ENCODE results near the gene GAGE12H. TPM values are rescaled to one million over a fixed set of nuclear protein-coding genes. Genes with fewer than 3 reads are reported as not detected.
"Not testable (repeated sequence)": the region's sequence is repeated elsewhere in the genome, so short reads cannot be mapped to it uniquely, and the experiment has no call there.

The GAGE12H gene
- polyA plus RNA-seq, 2 donors, result not detected

GRCh38 chrX:49589769-49590478, 10.2 kb downstream of the GAGE12H start:
- not testable (repeated sequence) for H3K9me3 ChIP-seq (ENCODE audit: control insufficient read depth in 2 of 2, insufficient read depth in 1 of 2, low read depth in 1 of 2, low read length in 1 of 2); H3K4me3 ChIP-seq (ENCODE audit: low read depth in 1 of 2, low read length in 2 of 2); H3K4me1 ChIP-seq (ENCODE audit: control insufficient read depth in 2 of 2, insufficient read depth in 2 of 2, low read length in 1 of 2); H3K27me3 ChIP-seq (ENCODE audit: control insufficient read depth in 1 of 2, insufficient read depth in 2 of 2, low read length in 2 of 2); H3K36me3 ChIP-seq (ENCODE audit: control insufficient read depth in 2 of 2, insufficient read depth in 2 of 2, low read length in 1 of 2); H3K27ac ChIP-seq (ENCODE audit: low read depth in 2 of 2, low read length in 1 of 2)
- 92 to 94% methylated on average over 24 to 25 of the region's 37 CpGs for WGBS, 2 donors

GRCh38 chrX:49590488-49590887, 10.7 kb downstream of the GAGE12H start:
- not testable (repeated sequence) for H3K36me3 ChIP-seq (ENCODE audit: control insufficient read depth in 2 of 2, insufficient read depth in 2 of 2, low read length in 1 of 2); H3K27ac ChIP-seq (ENCODE audit: low read depth in 2 of 2, low read length in 1 of 2); H3K9me3 ChIP-seq (ENCODE audit: control insufficient read depth in 2 of 2, insufficient read depth in 1 of 2, low read depth in 1 of 2, low read length in 1 of 2); H3K27me3 ChIP-seq (ENCODE audit: control insufficient read depth in 1 of 2, insufficient read depth in 2 of 2, low read length in 2 of 2); H3K4me1 ChIP-seq (ENCODE audit: control insufficient read depth in 2 of 2, insufficient read depth in 2 of 2, low read length in 1 of 2); H3K4me3 ChIP-seq (ENCODE audit: low read depth in 1 of 2, low read length in 2 of 2)
- WGBS, 2 donors, result 91 to 92% methylated on average over 10 of the region's 17 CpGs

DNA sequence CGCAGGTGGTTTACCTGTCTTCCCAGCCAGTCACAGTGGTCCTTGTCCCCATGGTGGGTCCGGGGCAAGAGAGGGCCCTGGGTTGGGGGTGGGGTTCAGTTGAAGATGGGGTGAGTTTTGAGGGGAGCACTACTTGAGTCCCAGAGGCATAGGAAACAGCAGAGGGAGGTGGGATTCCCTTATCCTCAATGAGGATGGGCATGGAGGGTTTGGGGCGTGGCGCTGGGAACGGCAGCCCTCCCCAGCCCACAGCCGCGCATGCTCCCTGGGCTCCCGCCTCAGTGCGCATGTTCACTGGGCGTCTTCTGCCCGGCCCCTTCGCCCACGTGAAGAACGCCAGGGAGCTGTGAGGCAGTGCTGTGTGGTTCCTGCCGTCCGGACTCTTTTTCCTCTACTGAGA, 19.0 kb downstream of the GAGE12H start, which contains the start of gene GAGE1:
Gene GAGE1 (plus strand): TSS at position 301 of the 400 bp plus-strand sequence. CDS start 1,155 bp downstream, outside the sequence.
- H3K4me1 ChIP-seq (ENCODE audit: control insufficient read depth in 2 of 2, insufficient read depth in 2 of 2, low read length in 1 of 2); H3K27me3 ChIP-seq (ENCODE audit: control insufficient read depth in 1 of 2, insufficient read depth in 2 of 2, low read length in 2 of 2); H3K4me3 ChIP-seq (ENCODE audit: low read depth in 1 of 2, low read length in 2 of 2); H3K9me3 ChIP-seq (ENCODE audit: control insufficient read depth in 2 of 2, insufficient read depth in 1 of 2, low read depth in 1 of 2, low read length in 1 of 2); H3K36me3 ChIP-seq (ENCODE audit: control insufficient read depth in 2 of 2, insufficient read depth in 2 of 2, low read length in 1 of 2); H3K27ac ChIP-seq (ENCODE audit: low read depth in 2 of 2, low read length in 1 of 2): not testable (repeated sequence)
- WGBS, 2 donors, result no CpG with 5 or more reads among the region's 16 CpGs

DNA sequence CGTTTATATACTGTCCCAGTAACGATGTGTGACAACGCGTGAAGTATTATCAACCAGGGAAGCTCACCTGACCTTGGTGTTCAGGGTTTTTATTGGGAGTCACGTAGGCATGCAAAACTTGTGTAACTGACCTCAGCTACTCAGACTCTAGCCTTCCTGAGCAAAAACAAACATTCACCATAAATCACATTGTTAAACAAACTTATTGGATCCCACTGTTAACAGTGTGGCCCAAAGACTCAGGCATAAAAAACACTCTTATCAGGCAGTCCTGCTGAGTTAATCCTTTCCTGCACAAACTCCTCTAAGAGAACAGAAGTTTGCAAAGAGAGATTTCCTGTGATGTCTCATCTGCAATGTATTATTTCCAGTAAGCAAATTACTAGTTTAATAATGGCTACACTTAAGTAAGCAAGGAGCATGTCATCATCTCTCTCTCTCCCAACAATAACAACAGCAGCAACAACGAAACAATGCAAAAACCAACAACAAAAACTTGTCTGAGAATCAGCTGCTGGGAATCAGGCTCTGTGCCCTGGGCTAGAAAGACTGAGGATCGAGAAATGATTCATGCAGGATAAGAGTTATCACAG, 31.1 kb downstream of the GAGE12H start:
- Histone ChIP-seq H3K4me3 (ENCODE audit: low read depth in 1 of 2, low read length in 2 of 2) (no peak overlapping the region), H3K9me3 (ENCODE audit: control insufficient read depth in 2 of 2, insufficient read depth in 1 of 2, low read depth in 1 of 2, low read length in 1 of 2) (no peaks in the 10 kb centered on the region), H3K36me3 (ENCODE audit: control insufficient read depth in 2 of 2, insufficient read depth in 2 of 2, low read length in 1 of 2) (no peaks in the 10 kb centered on the region), H3K27ac (ENCODE audit: low read depth in 2 of 2, low read length in 1 of 2) (no peak overlapping the region), H3K4me1 (ENCODE audit: control insufficient read depth in 2 of 2, insufficient read depth in 2 of 2, low read length in 1 of 2) (no peaks in the 10 kb centered on the region), H3K27me3 (ENCODE audit: control insufficient read depth in 1 of 2, insufficient read depth in 2 of 2, low read length in 2 of 2) (no peaks in the 10 kb centered on the region)
- WGBS, 2 donors, result 39 to 43% methylated on average over 7 of the region's 7 CpGs

GRCh38 chrX:49618574-49618973, 38.8 kb downstream of the GAGE12H start:
- Histone ChIP-seq H3K4me1 (ENCODE audit: control insufficient read depth in 2 of 2, insufficient read depth in 2 of 2, low read length in 1 of 2) (no peaks in the 10 kb centered on the region), H3K27me3 (ENCODE audit: control insufficient read depth in 1 of 2, insufficient read depth in 2 of 2, low read length in 2 of 2) (peaks cover 0 to 3% of the 10 kb centered on the region in 2 donors), H3K36me3 (ENCODE audit: control insufficient read depth in 2 of 2, insufficient read depth in 2 of 2, low read length in 1 of 2) (no peaks in the 10 kb centered on the region), H3K9me3 (ENCODE audit: control insufficient read depth in 2 of 2, insufficient read depth in 1 of 2, low read depth in 1 of 2, low read length in 1 of 2) (no peaks in the 10 kb centered on the region), H3K4me3 (ENCODE audit: low read depth in 1 of 2, low read length in 2 of 2) (no peak overlapping the region), H3K27ac (ENCODE audit: low read depth in 2 of 2, low read length in 1 of 2) (no peak overlapping the region)
- WGBS, 2 donors, result 87 to 92% methylated on average over 2 of the region's 2 CpGs

- no peaks in the 10 kb centered on the region for H3K36me3 ChIP-seq (ENCODE audit: control insufficient read depth in 2 of 2, insufficient read depth in 2 of 2, low read length in 1 of 2)
- WGBS, 2 donors, result 56 to 70% methylated on average over 33 of the region's 33 CpGs
- H3K4me3 ChIP-seq (ENCODE audit: low read depth in 1 of 2, low read length in 2 of 2), result no peak overlapping the region
Observed at GRCh38 chrX:49627086-49627777, 47.5 kb downstream of the GAGE12H start.

More at GRCh38 chrX:49627086-49627777, 47.5 kb downstream of the GAGE12H start:
- H3K9me3 ChIP-seq (ENCODE audit: control insufficient read depth in 2 of 2, insufficient read depth in 1 of 2, low read depth in 1 of 2, low read length in 1 of 2), result no peaks in the 10 kb centered on the region
- no peak overlapping the region for H3K27ac ChIP-seq (ENCODE audit: low read depth in 2 of 2, low read length in 1 of 2)
- H3K27me3 ChIP-seq (ENCODE audit: control insufficient read depth in 1 of 2, insufficient read depth in 2 of 2, low read length in 2 of 2), result no peaks in the 10 kb centered on the region
- no peaks in the 10 kb centered on the region for H3K4me1 ChIP-seq (ENCODE audit: control insufficient read depth in 2 of 2, insufficient read depth in 2 of 2, low read length in 1 of 2)

Other genes starting within 250 kb of the GAGE12H start
- not detected for gene GAGE13, start 248.4 kb upstream of the GAGE12H start, polyA plus RNA-seq
- not detected for gene GAGE12C, start 47.8 kb upstream of the GAGE12H start, polyA plus RNA-seq
- gene GAGE12D, start 38.2 kb upstream of the GAGE12H start, polyA plus RNA-seq, result not detected
- not detected for gene GAGE12E, start 28.7 kb upstream of the GAGE12H start, polyA plus RNA-seq
- not detected for gene GAGE12F, start 19.1 kb upstream of the GAGE12H start, polyA plus RNA-seq
- not detected for gene GAGE12G, start 9.5 kb upstream of the GAGE12H start, polyA plus RNA-seq
- not detected for gene GAGE2A, start 9.5 kb downstream of the GAGE12H start, polyA plus RNA-seq
- gene GAGE1, start 19.1 kb downstream of the GAGE12H start, polyA plus RNA-seq, result not detected
- gene PAGE1, start 116.0 kb downstream of the GAGE12H start, polyA plus RNA-seq, result not detected
- under 1 TPM in 1 of 2 donors, not detected in 1; 0.11 TPM for gene PAGE4, start 249.4 kb downstream of the GAGE12H start, polyA plus RNA-seq

All from esophagus (tissue), 2 donors.